ENCODE data around the gene ZNF768. TPM values are rescaled to one million over a fixed set of nuclear protein-coding genes. Genes with fewer than 3 reads are reported as not detected.

ZNF768 gene
- total and polyA plus RNA-seq, 2 of the 13 experiments (the other 11 are each of a cell fraction or from before 2014, with no cell fraction given): 26.7 to 34.4 TPM

GRCh38 chr16:30534368-30535105, 8.2 kb upstream of the ZNF768 start, which contains the start of gene ZNF747 (continued):
- TF ChIP-seq PCBP2 (optimal IDR thresholded peaks at IDR 0.05; ENCODE audit: low read depth, low read length, poor library complexity, severe bottlenecking) (no peak), SRSF9 (IDR thresholded peaks at IDR 0.05; ENCODE audit: borderline replicate concordance, insufficient read depth, low read depth, low read length, poor library complexity, severe bottlenecking) (no peak), ZNF235 (CRISPR knock-in tag; IDR thresholded peaks at IDR 0.05; ENCODE audit: borderline replicate concordance) (no peak; the same call in 1 of the 2 replicates), NBN (conservative IDR thresholded peaks at IDR 0.05) (no peak), ZNF17 (CRISPR knock-in tag; IDR thresholded peaks at IDR 0.05) (peak; percentile 64; the same call in 1 of the 2 replicates), ZFP36L2 (CRISPR knock-in tag; IDR thresholded peaks at IDR 0.05) (no peak; the same call in 1 of the 2 replicates), CCDC6 (CRISPR knock-in tag; IDR thresholded peaks at IDR 0.05) (peak; percentile 88), GMEB2 (CRISPR knock-in tag; IDR thresholded peaks at IDR 0.05; ENCODE audit: low read depth) (peak; percentile 95), ZNF256 (CRISPR knock-in tag; conservative IDR thresholded peaks at IDR 0.05) (no peak; the same call in 1 of the 2 replicates), GATA4 (IDR thresholded peaks at IDR 0.05; ENCODE audit: borderline replicate concordance, low read depth) (peak; percentile 43; the same call in 1 of the 2 replicates), DR1 (CRISPR knock-in tag; IDR thresholded peaks at IDR 0.05) (peak; percentile 76), KDM5A (IDR thresholded peaks at IDR 0.05; ENCODE audit: borderline replicate concordance, low read length) (peak; percentile 86; the same call in 1 of the 2 replicates), SNRNP70 (IDR thresholded peaks at IDR 0.05; ENCODE audit: low read depth, low read length) (no peak), BCLAF1 (IDR thresholded peaks at IDR 0.05) (no peak), GATAD1 (CRISPR knock-in tag; IDR thresholded peaks at IDR 0.05) (peak; percentile 90), ZNF572 (CRISPR knock-in tag; IDR thresholded peaks at IDR 0.05) (peak; percentile 73; the same call in 1 of the 2 replicates), FOXA1 (IDR thresholded peaks at IDR 0.05) (no peak), FOXA1 (CRISPR knock-in tag; IDR thresholded peaks at IDR 0.05) (no peak), TAF15 (IDR thresholded peaks at IDR 0.05; ENCODE audit: low read depth, low read length, poor library complexity, severe bottlenecking) (peak; percentile 11), ZNF674 (CRISPR knock-in tag; IDR thresholded peaks at IDR 0.05; ENCODE audit: low read depth) (peak; percentile 92)
- TF ChIP-seq, protein P1, sequence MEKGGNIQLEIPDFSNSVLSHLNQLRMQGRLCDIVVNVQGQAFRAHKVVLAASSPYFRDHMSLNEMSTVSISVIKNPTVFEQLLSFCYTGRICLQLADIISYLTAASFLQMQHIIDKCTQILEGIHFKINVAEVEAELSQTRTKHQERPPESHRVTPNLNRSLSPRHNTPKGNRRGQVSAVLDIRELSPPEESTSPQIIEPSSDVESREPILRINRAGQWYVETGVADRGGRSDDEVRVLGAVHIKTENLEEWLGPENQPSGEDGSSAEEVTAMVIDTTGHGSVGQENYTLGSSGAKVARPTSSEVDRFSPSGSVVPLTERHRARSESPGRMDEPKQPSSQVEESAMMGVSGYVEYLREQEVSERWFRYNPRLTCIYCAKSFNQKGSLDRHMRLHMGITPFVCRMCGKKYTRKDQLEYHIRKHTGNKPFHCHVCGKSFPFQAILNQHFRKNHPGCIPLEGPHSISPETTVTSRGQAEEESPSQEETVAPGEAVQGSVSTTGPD (CRISPR knock-in tag; IDR thresholded peaks at IDR 0.05): peak; percentile 64; the same call in 1 of the 2 replicates
- TF ChIP-seq, protein P2, sequence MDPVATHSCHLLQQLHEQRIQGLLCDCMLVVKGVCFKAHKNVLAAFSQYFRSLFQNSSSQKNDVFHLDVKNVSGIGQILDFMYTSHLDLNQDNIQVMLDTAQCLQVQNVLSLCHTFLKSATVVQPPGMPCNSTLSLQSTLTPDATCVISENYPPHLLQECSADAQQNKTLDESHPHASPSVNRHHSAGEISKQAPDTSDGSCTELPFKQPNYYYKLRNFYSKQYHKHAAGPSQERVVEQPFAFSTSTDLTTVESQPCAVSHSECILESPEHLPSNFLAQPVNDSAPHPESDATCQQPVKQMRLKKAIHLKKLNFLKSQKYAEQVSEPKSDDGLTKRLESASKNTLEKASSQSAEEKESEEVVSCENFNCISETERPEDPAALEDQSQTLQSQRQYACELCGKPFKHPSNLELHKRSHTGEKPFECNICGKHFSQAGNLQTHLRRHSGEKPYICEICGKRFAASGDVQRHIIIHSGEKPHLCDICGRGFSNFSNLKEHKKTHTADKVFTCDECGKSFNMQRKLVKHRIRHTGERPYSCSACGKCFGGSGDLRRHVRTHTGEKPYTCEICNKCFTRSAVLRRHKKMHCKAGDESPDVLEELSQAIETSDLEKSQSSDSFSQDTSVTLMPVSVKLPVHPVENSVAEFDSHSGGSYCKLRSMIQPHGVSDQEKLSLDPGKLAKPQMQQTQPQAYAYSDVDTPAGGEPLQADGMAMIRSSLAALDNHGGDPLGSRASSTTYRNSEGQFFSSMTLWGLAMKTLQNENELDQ (CRISPR knock-in tag; IDR thresholded peaks at IDR 0.05; ENCODE audit: borderline replicate concordance): peak; percentile 61; the same call in 1 of the 2 replicates

Measured in HepG2 (cell line).